CD4-positive, alpha-beta T cell treated with Interleukin-21 for 1 hour (primary cell): Measurements from ENCODE around the gene OR6Q1.

Source experiments
- DNase-seq: peaks from one replicate; pipeline ENCODE4 v3.0.0-alpha.2; 2020

OR6Q1 gene

DNA sequence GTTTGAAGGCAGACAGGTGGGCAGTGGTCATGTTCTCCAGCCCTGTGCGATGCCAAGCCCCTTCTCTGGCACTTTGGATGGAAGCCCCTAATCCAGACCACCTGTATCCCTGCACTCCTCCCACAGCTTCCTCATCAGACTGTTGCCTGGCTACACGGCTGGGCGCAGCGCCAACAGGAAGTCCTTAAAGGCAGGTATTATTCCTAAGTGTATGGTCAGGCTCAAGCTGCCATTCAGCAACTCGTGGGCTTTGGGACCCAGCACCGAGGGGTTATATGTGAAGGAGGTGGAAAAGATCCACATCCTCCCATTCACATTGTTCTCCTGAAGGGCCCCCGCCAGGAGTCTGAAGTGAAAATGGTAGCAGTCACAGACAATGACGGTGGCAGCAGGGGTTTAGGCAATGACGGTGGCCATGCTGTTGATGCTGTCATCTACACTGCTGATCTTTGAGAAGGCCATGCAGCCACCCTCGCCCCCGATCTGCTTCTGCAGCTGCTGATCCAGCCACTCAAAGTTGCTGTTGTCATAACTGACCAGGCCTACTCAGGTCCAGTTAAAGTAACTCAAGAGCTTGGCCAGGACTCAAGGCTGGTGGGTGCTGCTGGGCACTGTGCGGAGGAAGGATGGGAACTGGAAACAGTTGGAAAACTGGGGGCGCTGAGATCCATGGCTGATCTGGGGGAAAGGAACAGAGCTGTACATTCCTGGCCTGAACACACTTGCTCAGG lies 27.7 kb downstream of the OR6Q1 start:
- DNase-seq, result no peak

DNA sequence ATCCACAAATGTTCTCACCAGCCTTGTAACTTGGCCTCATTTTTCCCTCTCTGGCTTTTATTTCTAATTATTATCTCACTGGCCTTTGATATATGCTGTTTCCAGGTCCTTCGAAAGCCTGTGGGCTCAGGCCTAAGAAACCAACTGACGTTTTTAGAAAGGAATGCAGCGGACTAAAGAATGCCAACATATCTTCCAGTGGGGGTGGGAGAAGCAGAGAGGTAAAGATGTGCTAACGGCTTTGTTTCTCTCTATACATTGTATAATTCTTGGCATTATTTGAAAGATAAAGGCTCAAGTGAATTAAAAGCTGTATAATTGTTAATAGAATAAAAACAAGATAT lies 28.2 kb downstream of the OR6Q1 start:
- no peak for DNase-seq

DNA sequence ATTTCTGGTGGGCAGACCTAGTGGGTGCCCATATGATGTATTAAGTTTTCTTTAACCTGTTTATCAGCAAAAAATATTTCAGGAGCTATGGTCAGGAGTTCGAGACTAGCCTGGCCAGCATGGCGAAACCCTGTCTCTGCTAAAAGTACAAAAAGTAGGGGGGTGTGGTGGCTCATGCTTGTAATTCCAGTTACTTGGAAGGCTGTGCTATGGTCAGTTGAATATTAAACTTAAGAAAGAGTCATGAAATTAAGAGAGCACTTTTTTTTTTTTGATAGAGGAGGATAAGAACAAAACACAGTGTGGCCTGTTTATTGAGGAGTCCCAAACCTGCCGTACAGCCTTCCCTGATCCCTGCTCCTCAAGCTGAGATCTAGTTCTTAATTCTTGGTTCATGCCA lies 29.8 kb downstream of the OR6Q1 start:
- DNase-seq, result no peak

DNA sequence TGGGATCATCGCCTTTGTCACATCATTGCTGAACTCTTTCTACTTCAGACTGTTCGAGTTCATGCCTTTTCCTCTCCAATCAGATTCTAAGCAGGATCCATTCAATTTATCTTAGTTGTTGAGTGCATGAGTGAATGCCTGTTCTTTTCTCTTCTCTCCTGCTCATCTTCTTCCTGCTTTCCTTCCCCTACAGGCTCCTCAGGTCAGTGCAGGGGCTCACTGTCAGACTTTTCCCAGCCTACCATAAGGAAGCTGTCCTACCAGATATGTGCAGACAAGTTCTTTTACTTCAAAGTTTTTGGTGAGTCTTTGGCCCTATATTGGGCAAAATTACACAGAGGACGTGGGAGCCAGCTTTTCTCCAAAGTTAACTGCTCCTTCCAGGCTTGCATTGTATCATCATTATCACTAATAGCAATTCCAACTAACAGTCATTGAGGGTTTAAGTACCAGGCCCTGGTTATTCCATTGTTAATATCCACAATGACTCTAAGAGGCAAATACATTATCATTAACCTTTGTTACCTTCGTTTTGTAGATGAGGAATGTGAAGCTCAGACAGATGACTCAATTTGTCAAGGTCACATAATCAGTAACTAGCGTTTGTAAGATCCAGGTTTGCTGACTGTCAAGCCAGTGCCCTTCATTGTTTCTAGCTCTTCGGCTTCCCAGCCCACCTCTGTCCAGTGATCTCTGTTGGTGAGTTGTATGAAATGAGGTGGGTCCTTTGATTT lies 30.4 kb downstream of the OR6Q1 start:
- DNase-seq, result no peak

DNA sequence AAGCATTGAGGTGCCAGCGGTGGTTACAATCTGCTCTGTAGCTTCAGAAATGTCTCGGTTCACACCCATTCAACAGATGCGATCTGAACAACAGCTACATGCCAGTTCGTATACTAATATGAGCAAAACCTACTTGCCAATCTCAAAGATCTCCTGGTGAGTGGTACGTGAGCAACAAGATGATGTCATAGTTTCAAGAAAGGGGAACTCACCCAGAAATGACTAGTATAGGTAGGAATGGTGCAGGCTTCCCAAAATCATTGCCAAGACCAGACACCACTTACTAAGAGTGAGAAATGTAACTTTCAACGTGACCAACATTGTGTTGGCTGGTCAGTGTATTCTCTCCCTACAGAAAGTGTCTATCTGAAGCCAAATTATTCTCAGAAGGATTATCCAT lies 31.1 kb downstream of the OR6Q1 start:
- no peak for DNase-seq

DNA sequence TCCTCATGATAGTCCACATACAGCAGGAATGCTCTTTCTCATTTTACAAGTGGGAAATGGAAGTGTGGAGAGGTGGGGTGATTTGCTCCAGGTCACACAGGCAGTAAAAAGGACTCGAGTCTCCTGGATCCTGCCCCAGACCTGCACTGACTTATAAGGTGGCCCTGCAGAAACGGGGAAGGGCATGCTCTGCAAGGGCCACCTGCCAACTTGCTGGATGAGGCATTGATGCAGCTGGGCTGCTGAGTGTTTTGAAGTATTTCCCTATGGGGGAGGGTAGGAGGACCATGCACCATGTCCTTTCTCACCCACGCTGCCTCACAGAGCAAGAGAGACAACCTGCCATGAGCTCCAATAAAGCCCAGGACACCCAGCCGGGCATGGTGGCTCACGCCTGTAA lies 36.9 kb downstream of the OR6Q1 start:
- DNase-seq, result no peak

DNA sequence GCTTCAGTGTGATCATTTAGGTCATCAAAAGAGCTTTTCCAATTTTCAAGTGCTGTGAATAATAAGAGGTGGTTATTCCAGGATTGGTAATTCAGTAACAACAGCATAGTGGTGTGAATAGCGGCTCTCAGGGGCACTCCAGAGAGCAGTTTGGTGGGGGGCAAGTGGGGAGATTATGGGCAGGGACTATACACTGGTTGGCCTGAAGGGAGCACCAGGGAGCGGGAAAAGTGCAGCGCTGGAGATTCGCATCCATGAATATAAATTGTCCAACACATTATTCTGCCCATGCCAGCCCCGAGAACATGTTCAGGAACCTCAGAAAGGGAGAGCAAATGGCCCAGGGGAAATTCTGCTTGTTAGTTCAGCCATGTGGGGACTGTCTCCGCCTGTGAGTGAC lies 37.9 kb downstream of the OR6Q1 start:
- no peak for DNase-seq

DNA sequence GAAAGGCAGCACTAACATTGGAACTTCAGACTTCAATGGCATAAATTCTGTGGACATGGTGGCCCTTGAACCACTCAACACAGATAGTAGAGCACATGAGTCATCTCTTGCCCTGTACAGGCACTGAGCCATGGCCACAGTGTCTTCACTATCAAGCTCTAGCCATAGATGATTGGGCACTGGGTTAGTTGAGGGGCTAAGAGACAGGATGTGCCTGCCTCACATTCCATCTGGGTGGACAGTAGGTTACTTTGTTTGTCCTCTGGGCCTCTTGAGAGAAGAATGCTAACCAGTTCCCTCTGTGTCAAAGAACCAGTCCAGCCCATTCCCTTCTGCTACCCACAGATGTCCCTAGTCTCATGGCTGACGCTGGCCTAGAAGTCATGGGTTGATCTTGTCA lies 39.8 kb downstream of the OR6Q1 start:
- DNase-seq, result no peak

DNA sequence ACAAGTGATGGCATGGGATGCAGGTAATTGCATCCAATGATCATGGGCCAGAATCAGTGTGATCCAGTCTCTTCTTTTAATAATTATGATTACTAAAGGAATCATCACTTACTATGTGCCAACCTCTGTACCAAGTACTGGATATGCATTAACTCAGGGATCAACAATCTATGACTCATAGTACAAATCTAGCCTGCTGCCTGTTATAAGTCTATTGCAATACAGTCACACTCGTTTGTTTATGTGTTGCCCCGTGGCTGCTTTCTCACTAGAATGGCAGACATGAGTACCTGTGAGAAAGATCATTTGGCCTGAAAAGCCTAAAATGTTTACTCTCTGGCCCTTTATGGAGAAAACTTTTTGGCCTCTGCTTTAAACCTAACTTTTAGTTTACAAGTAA lies 45.0 kb downstream of the OR6Q1 start:
- DNase-seq, result no peak
